ENCODE results near the gene MAP2K2. TPM values are rescaled to one million over a fixed set of nuclear protein-coding genes. Genes with fewer than 3 reads are reported as not detected.

The MAP2K2 gene
- total RNA-seq, 6 donors from 2014 or later: 86.8 to 170 (median 134) TPM

- no peak overlapping the region for H3K4me3 ChIP-seq
- H3K27me3 ChIP-seq: no peaks in the 10 kb centered on the region
- 59 to 72% methylated on average over 14 to 17 of the region's 17 CpGs for WGBS, 2 donors
- ATAC-seq (ENCODE audit: low FRiP score in 2 of 2) (no peak), DNase-seq (no peak)
- no peaks in the 10 kb centered on the region for H3K9me3 ChIP-seq
- H3K4me1 ChIP-seq: peaks cover 9 to 35% (median 16%) of the 10 kb centered on the region in 4 donors
- H3K36me3 ChIP-seq: peaks cover 0 to 23% (median 17%) of the 10 kb centered on the region in 4 donors
- no peak for TF ChIP-seq EP300 (IDR thresholded peaks at IDR 0.05)
- no peak for TF ChIP-seq POLR2AphosphoS5 (IDR thresholded peaks at IDR 0.05)
- TF ChIP-seq POLR2A (IDR thresholded peaks at IDR 0.05): no peak
- TF ChIP-seq CTCF (IDR thresholded peaks at IDR 0.05): no peak
- H3K27ac ChIP-seq: no peak overlapping the region
Observed at GRCh38 chr19:4086411-4086867, 37.5 kb downstream of the MAP2K2 start.

- DNase-seq: peak in 1 of 2 donors; percentile 70
- 47 to 70% methylated on average over 4 to 8 of the region's 8 CpGs for WGBS, 2 donors
- Histone ChIP-seq H3K27ac (peak overlapping the region; percentile 23 to 82 (median 77)), H3K27me3 (no peaks in the 10 kb centered on the region), H3K4me3 (peak overlapping the region in 3 of 4 donors; percentile 23 to 40 (median 38)), H3K4me1 (peaks cover 9 to 35% (median 16%) of the 10 kb centered on the region in 4 donors), H3K36me3 (peaks cover 0 to 5% (median 2%) of the 10 kb centered on the region in 4 donors), H3K9me3 (no peaks in the 10 kb centered on the region)
- TF ChIP-seq EP300 (IDR thresholded peaks at IDR 0.05) (no peak), POLR2A (IDR thresholded peaks at IDR 0.05) (no peak), CTCF (IDR thresholded peaks at IDR 0.05) (no peak), POLR2AphosphoS5 (IDR thresholded peaks at IDR 0.05) (no peak)
- ATAC-seq (ENCODE audit: low FRiP score in 2 of 2): no peak
Observed at GRCh38 chr19:4084547-4084877, 39.4 kb downstream of the MAP2K2 start.

- peaks cover 9 to 35% (median 16%) of the 10 kb centered on the region in 4 donors for H3K4me1 ChIP-seq
- DNase-seq: peak; percentile 74 to 88
- H3K4me3 ChIP-seq: peak overlapping the region in 3 of 4 donors; percentile 23 to 40 (median 38)
- no peak for TF ChIP-seq EP300 (IDR thresholded peaks at IDR 0.05)
- TF ChIP-seq POLR2AphosphoS5 (IDR thresholded peaks at IDR 0.05): peak in 1 of 2 donors; percentile 45
- TF ChIP-seq POLR2A (IDR thresholded peaks at IDR 0.05): peak in 1 of 4 donors; percentile 33
- TF ChIP-seq CTCF (IDR thresholded peaks at IDR 0.05): no peak
- ATAC-seq (ENCODE audit: low FRiP score in 2 of 2): peak; percentile 39 to 74
- H3K27me3 ChIP-seq: no peaks in the 10 kb centered on the region
- peak overlapping the region; percentile 23 to 82 (median 77) for H3K27ac ChIP-seq
- H3K9me3 ChIP-seq: no peaks in the 10 kb centered on the region
- no peaks in the 10 kb centered on the region for H3K36me3 ChIP-seq
- WGBS, 2 donors: 55 to 60% methylated on average over 25 to 27 of the region's 28 CpGs
Observed at GRCh38 chr19:4083677-4084546, 40.0 kb downstream of the MAP2K2 start.

GRCh38 chr19:4082172-4082571 is 41.8 kb downstream of the MAP2K2 start:
- Histone ChIP-seq H3K27ac (peak overlapping the region in 1 of 4 donors; percentile 44), H3K4me3 (no peak overlapping the region), H3K4me1 (peaks cover 20 to 42% (median 26%) of the 10 kb centered on the region in 4 donors), H3K9me3 (no peaks in the 10 kb centered on the region), H3K36me3 (no peaks in the 10 kb centered on the region), H3K27me3 (no peaks in the 10 kb centered on the region)
- WGBS, 2 donors: 68 to 94% methylated on average over 5 to 7 of the region's 9 CpGs
- no peak for TF ChIP-seq EP300 (IDR thresholded peaks at IDR 0.05)
- TF ChIP-seq POLR2A (IDR thresholded peaks at IDR 0.05): no peak
- no peak for TF ChIP-seq CTCF (IDR thresholded peaks at IDR 0.05)
- no peak for TF ChIP-seq POLR2AphosphoS5 (IDR thresholded peaks at IDR 0.05)
- ATAC-seq (ENCODE audit: low FRiP score in 2 of 2): no peak
- DNase-seq: peak in 1 of 2 donors; percentile 47
